ENCODE results near the gene PDCL3. TPM values are rescaled to one million over a fixed set of nuclear protein-coding genes. Genes with fewer than 3 reads are reported as not detected.

PDCL3 gene
- total and polyA plus RNA-seq, 7 experiments from 2014 or later = 16.6 to 63.4 (median 21.3) TPM

DNA sequence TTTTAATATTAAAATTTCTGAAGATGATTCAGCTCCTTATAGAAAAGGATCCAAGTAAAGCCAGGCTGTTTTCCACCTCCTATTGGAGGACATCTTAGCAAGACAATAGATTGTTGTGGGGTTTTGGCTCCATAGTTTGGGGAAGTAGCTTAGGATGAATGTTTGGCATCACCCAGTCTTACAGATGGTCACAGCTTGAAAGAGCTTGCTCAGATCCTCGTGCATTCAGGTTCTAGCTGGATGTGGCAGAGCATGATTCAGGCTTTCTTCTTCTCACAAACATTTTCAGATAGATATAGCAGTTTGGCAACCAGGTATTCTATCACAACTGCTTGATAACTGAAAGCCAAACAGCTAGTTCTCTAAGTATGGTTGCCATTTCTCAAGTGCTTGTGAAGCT, 23.6 kb upstream of the PDCL3 start:
- Mint-ChIP-seq H3K9me3 (no peaks in the 10 kb centered on the region), H3K27ac (no peak overlapping the region), H3K27me3 (peaks cover 0 to 2% (median 0%) of the 10 kb centered on the region in 5 donors), H3K4me3 (no peak overlapping the region), H3K36me3 (no peaks in the 10 kb centered on the region), H3K4me1 (peaks cover 0 to 8% (median 0%) of the 10 kb centered on the region in 7 donors)
- Histone ChIP-seq H3K36me3 (ENCODE audit: control insufficient read depth in 2 of 3, insufficient read depth in 3 of 3, low read length in 3 of 3) (no peaks in the 10 kb centered on the region), H3K27ac (ENCODE audit: low read depth, low read length) (no peak overlapping the region), H3K27me3 (ENCODE audit: control insufficient read depth in 2 of 2, insufficient read depth in 2 of 2, low read length in 2 of 2) (no peaks in the 10 kb centered on the region), H3K4me3 (ENCODE audit: low read length) (no peak overlapping the region), H3K4me1 (ENCODE audit: control insufficient read depth in 2 of 2, insufficient read depth in 2 of 2, low read length in 2 of 2) (no peaks in the 10 kb centered on the region), H3K9me3 (ENCODE audit: control insufficient read depth in 2 of 3, low read length in 3 of 3) (no peaks in the 10 kb centered on the region)
- ChIA-PET POLR2A (no interaction called here), CTCF (interaction anchor here (0.6 kb wide), 1 partner anchor 15 kb away, joined by 3 read pairs; no protein-coding TSS in a partner anchor)
- ATAC-seq (no peak), DNase-seq (no peak)
- intact Hi-C loops (cut with micrococcal nuclease) = no loop called here

DNA sequence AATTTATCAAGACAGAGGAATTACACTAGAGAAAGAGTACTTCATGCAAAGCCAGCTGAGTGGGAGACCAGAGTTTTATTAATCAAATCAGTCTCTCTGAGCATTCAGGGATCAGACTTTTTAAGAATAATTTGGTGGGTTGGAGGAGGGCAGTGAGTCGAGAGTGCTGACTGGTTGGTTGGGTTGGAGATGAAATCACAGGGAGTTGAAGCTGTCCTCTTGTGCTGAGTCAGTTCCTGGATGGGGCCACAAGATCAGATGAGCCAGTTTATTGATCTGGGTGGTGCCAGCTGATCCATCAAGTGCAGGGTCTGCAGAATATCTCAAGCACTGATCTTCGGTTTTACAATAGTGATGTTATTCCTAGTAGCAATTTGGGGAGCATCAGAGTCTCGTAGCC, 21.4 kb upstream of the PDCL3 start:
- H3K4me3 ChIP-seq (ENCODE audit: low read length) = no peak overlapping the region
- no peak overlapping the region for H3K27ac ChIP-seq (ENCODE audit: low read depth, low read length)
- no peaks in the 10 kb centered on the region for H3K9me3 ChIP-seq (ENCODE audit: control insufficient read depth in 2 of 3, low read length in 3 of 3)
- Mint-ChIP-seq H3K27me3 (peaks cover 0 to 12% (median 0%) of the 10 kb centered on the region in 5 donors), H3K27ac (no peak overlapping the region), H3K4me1 (peaks cover 0 to 8% (median 0%) of the 10 kb centered on the region in 7 donors), H3K36me3 (no peaks in the 10 kb centered on the region), H3K9me3 (no peaks in the 10 kb centered on the region), H3K4me3 (no peak overlapping the region)
- H3K4me1 ChIP-seq (ENCODE audit: control insufficient read depth in 2 of 2, insufficient read depth in 2 of 2, low read length in 2 of 2) = no peaks in the 10 kb centered on the region
- DNase-seq = no peak
- no peak for ATAC-seq
- H3K36me3 ChIP-seq (ENCODE audit: control insufficient read depth in 2 of 3, insufficient read depth in 3 of 3, low read length in 3 of 3) = no peaks in the 10 kb centered on the region
- no peaks in the 10 kb centered on the region for H3K27me3 ChIP-seq (ENCODE audit: control insufficient read depth in 2 of 2, insufficient read depth in 2 of 2, low read length in 2 of 2)
- intact Hi-C loops (cut with micrococcal nuclease) = no loop called here
- ChIA-PET POLR2A (no interaction called here), CTCF (no interaction called here)

DNA sequence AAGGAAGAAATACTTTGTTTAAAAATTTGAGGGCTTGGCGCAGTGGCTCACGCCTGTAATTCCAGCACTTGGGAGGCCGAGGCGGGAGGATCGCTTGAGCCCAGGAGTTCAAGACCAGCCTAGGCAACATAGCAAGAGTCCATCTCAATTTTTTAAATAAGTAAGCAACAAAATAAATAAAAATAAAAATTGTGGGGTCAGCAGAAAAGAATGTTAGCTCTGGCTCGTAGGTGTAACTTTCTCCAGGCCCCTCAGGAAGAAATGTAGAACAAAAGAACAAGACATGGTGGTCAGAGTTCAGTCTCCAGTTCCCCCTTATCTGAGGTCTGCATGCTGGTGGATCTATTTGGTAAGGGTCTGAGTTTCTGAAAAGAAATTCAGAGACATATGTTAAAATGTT, 20.4 kb upstream of the PDCL3 start:
- CTCF ChIA-PET = no interaction called here
- POLR2A ChIA-PET = no interaction called here

DNA sequence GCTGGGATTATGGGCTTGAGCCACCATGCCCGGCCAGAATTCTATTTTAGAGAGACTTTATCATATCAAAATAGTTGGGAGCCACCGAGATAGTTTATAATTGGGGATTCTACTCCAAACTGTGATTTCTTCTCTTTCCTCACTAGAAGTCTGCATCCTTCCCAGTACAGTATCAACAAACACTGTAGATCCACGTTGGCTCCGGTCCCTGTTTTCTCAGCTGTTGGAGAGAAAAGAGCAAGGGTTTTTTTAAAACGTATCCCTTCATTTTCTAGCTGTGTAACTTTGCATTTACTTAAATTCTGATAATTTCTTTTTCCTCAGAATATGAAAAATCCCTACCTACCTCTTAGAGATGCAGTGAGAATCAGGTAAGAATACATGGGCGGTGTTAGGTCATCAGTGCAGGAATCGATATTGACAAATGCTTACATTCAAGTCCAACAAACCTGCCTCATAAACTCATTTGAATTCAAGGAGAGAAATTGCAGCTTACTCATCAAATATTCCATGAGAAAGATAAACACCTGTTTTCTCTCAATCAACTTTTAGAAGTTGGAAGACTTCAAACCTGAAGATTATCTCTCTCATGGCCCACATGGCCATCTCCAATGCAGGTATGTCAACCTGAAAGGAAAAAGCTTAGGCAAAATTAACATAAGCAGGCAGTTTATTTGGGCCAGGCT, 17.7 kb upstream of the PDCL3 start:
- no peak for ATAC-seq
- intact Hi-C loops (cut with micrococcal nuclease) = no loop called here
- no peaks in the 10 kb centered on the region for H3K4me1 ChIP-seq (ENCODE audit: control insufficient read depth in 2 of 2, insufficient read depth in 2 of 2, low read length in 2 of 2)
- no peaks in the 10 kb centered on the region for H3K36me3 ChIP-seq (ENCODE audit: control insufficient read depth in 2 of 3, insufficient read depth in 3 of 3, low read length in 3 of 3)
- peaks cover 0 to 8% (median 0%) of the 10 kb centered on the region in 7 donors for H3K4me1 Mint-ChIP-seq
- no peak for DNase-seq
- no peaks in the 10 kb centered on the region for H3K36me3 Mint-ChIP-seq
- no peaks in the 10 kb centered on the region for H3K27me3 ChIP-seq (ENCODE audit: control insufficient read depth in 2 of 2, insufficient read depth in 2 of 2, low read length in 2 of 2)
- H3K4me3 Mint-ChIP-seq = no peak overlapping the region
- CTCF ChIA-PET = no interaction called here
- H3K4me3 ChIP-seq (ENCODE audit: low read length) = no peak overlapping the region
- no peak overlapping the region for H3K27ac ChIP-seq (ENCODE audit: low read depth, low read length)
- no peaks in the 10 kb centered on the region for H3K9me3 ChIP-seq (ENCODE audit: control insufficient read depth in 2 of 3, low read length in 3 of 3)
- peaks cover 0 to 1% (median 0%) of the 10 kb centered on the region in 11 donors for H3K9me3 Mint-ChIP-seq
- peaks cover 0 to 15% (median 6%) of the 10 kb centered on the region in 5 donors for H3K27me3 Mint-ChIP-seq
- POLR2A ChIA-PET = no interaction called here
- H3K27ac Mint-ChIP-seq = no peak overlapping the region

More for the DNA sequence above, 20.4 kb upstream of the PDCL3 start:
- no peak overlapping the region for H3K4me3 Mint-ChIP-seq
- no peaks in the 10 kb centered on the region for H3K9me3 ChIP-seq (ENCODE audit: control insufficient read depth in 2 of 3, low read length in 3 of 3)
- H3K27me3 Mint-ChIP-seq = peaks cover 0 to 17% (median 0%) of the 10 kb centered on the region in 5 donors
- no peaks in the 10 kb centered on the region for H3K4me1 ChIP-seq (ENCODE audit: control insufficient read depth in 2 of 2, insufficient read depth in 2 of 2, low read length in 2 of 2)
- no peaks in the 10 kb centered on the region for H3K27me3 ChIP-seq (ENCODE audit: control insufficient read depth in 2 of 2, insufficient read depth in 2 of 2, low read length in 2 of 2)
- no peaks in the 10 kb centered on the region for H3K36me3 ChIP-seq (ENCODE audit: control insufficient read depth in 2 of 3, insufficient read depth in 3 of 3, low read length in 3 of 3)
- no peak overlapping the region for H3K27ac ChIP-seq (ENCODE audit: low read depth, low read length)
- H3K4me1 Mint-ChIP-seq = peaks cover 0 to 8% (median 0%) of the 10 kb centered on the region in 7 donors
- no peak for DNase-seq
- peaks cover 0 to 1% (median 0%) of the 10 kb centered on the region in 11 donors for H3K9me3 Mint-ChIP-seq
- H3K27ac Mint-ChIP-seq = no peak overlapping the region
- ATAC-seq = no peak
- no peaks in the 10 kb centered on the region for H3K36me3 Mint-ChIP-seq
- intact Hi-C loops (cut with micrococcal nuclease) = no loop called here
- no peak overlapping the region for H3K4me3 ChIP-seq (ENCODE audit: low read length)

DNA sequence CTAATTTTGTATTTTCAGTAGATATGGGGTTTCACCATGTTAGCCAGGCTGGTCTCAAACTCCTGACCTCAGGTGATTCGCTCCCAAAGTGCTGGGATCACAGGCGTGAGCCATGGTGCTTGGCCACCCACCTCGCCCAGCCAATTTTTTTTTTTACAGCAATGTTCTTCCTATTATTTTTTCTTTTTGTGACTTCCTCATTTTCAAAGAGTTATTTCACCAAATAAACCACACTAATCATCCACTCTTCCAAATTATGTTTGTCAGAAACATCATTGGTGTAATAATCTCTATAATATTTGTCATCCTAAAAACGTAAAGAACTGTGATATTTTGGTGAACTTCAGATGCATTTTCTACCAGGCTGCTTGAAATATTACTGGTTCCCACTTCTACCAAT, 16.3 kb upstream of the PDCL3 start:
- Histone ChIP-seq H3K27me3 (ENCODE audit: control insufficient read depth in 2 of 2, insufficient read depth in 2 of 2, low read length in 2 of 2) (no peaks in the 10 kb centered on the region), H3K36me3 (ENCODE audit: control insufficient read depth in 2 of 3, insufficient read depth in 3 of 3, low read length in 3 of 3) (no peaks in the 10 kb centered on the region), H3K27ac (ENCODE audit: low read depth, low read length) (no peak overlapping the region), H3K4me3 (ENCODE audit: low read length) (no peak overlapping the region), H3K9me3 (ENCODE audit: control insufficient read depth in 2 of 3, low read length in 3 of 3) (no peaks in the 10 kb centered on the region), H3K4me1 (ENCODE audit: control insufficient read depth in 2 of 2, insufficient read depth in 2 of 2, low read length in 2 of 2) (no peaks in the 10 kb centered on the region)
- no peak overlapping the region for H3K27ac Mint-ChIP-seq
- ChIA-PET CTCF (no interaction called here), POLR2A (no interaction called here)
- peaks cover 0 to 6% (median 0%) of the 10 kb centered on the region in 7 donors for H3K4me1 Mint-ChIP-seq
- H3K9me3 Mint-ChIP-seq = peaks cover 0 to 1% (median 0%) of the 10 kb centered on the region in 11 donors
- intact Hi-C loops (cut with micrococcal nuclease) = no loop called here
- DNase-seq = no peak
- peaks cover 0 to 17% (median 6%) of the 10 kb centered on the region in 5 donors for H3K27me3 Mint-ChIP-seq
- no peak overlapping the region for H3K4me3 Mint-ChIP-seq
- H3K36me3 Mint-ChIP-seq = peaks cover 0 to 2% (median 0%) of the 10 kb centered on the region in 5 donors
- no peak for ATAC-seq

DNA sequence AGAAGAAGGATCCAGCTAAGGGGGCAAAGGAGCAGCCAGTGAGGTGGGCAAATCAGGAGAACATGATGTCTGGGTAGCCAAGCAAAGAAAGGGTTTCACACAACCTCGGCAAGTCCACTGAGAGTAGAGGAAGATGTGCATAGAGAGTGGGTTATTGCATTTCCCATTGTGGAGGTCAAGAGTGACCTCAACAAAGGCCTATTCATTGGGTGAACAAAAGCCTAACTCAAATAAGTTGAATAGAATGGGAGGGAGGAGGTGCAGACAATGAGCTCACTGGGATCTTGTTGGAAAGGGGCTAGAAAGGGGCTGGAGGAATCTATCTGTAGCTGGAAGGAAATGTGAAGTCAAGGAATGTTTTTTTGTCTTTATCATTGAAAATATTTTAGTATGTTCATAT, 14.0 kb upstream of the PDCL3 start:
- no peak overlapping the region for H3K27ac ChIP-seq (ENCODE audit: low read depth, low read length)
- no peak overlapping the region for H3K4me3 Mint-ChIP-seq
- peaks cover 0 to 5% (median 1%) of the 10 kb centered on the region in 7 donors for H3K4me1 Mint-ChIP-seq
- H3K4me3 ChIP-seq (ENCODE audit: low read length) = no peak overlapping the region
- no peaks in the 10 kb centered on the region for H3K4me1 ChIP-seq (ENCODE audit: control insufficient read depth in 2 of 2, insufficient read depth in 2 of 2, low read length in 2 of 2)
- POLR2A ChIA-PET = interaction anchor here (0.9 kb wide), 1 partner anchor 686 kb away, joined by 3 read pairs; no protein-coding TSS in a partner anchor
- no peak for ATAC-seq
- no peak overlapping the region for H3K27ac Mint-ChIP-seq
- no peaks in the 10 kb centered on the region for H3K36me3 ChIP-seq (ENCODE audit: control insufficient read depth in 2 of 3, insufficient read depth in 3 of 3, low read length in 3 of 3)
- CTCF ChIA-PET = interaction anchor here (0.7 to 1.0 kb wide), 2 partner anchors 10 to 244 kb away, joined by 3 to 5 read pairs; no protein-coding TSS in a partner anchor
- H3K36me3 Mint-ChIP-seq = peaks cover 0 to 4% (median 0%) of the 10 kb centered on the region in 5 donors
- H3K9me3 Mint-ChIP-seq = peaks cover 0 to 1% (median 0%) of the 10 kb centered on the region in 11 donors
- intact Hi-C loops (cut with micrococcal nuclease) = no loop called here
- no peaks in the 10 kb centered on the region for H3K9me3 ChIP-seq (ENCODE audit: control insufficient read depth in 2 of 3, low read length in 3 of 3)
- H3K27me3 ChIP-seq (ENCODE audit: control insufficient read depth in 2 of 2, insufficient read depth in 2 of 2, low read length in 2 of 2) = no peaks in the 10 kb centered on the region
- H3K27me3 Mint-ChIP-seq = peaks cover 0 to 17% (median 6%) of the 10 kb centered on the region in 5 donors
- no peak for DNase-seq

DNA sequence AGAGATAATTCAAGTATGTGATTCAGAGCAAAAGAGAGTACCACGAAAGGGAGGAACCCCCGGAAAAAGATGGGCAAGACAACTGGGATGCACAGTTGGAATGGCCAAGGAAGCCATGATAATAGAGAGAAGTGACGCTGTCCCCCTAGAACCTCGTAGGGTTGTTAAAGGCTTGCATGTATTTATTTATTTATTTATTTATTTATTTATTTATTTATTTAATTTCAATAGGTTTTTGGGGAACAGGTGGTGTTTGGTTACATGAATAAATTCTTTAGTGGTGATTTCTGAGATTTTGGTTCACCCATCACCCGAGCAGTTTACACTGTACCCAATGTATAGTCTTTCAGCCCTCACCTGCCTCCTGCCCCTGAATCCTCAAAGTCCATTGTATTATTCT, 11.5 kb upstream of the PDCL3 start:
- POLR2A ChIA-PET = interaction anchor here (0.9 to 1.5 kb wide), 2 partner anchors 10 to 12 kb away, joined by 4 read pairs; partner anchors contain the start of gene PDCL3
- Mint-ChIP-seq H3K36me3 (peaks cover 0 to 9% (median 0%) of the 10 kb centered on the region in 5 donors), H3K9me3 (peaks cover 0 to 4% (median 0%) of the 10 kb centered on the region in 11 donors), H3K4me1 (peaks cover 15 to 21% (median 19%) of the 10 kb centered on the region in 7 donors), H3K4me3 (no peak overlapping the region), H3K27ac (peak overlapping the region in 2 of 9 donors; percentile 12 to 31), H3K27me3 (peaks cover 0 to 8% (median 6%) of the 10 kb centered on the region in 5 donors)
- Histone ChIP-seq H3K27me3 (ENCODE audit: control insufficient read depth in 2 of 2, insufficient read depth in 2 of 2, low read length in 2 of 2) (no peaks in the 10 kb centered on the region), H3K36me3 (ENCODE audit: control insufficient read depth in 2 of 3, insufficient read depth in 3 of 3, low read length in 3 of 3) (no peaks in the 10 kb centered on the region), H3K27ac (ENCODE audit: low read depth, low read length) (no peak overlapping the region), H3K9me3 (ENCODE audit: control insufficient read depth in 2 of 3, low read length in 3 of 3) (no peaks in the 10 kb centered on the region), H3K4me1 (ENCODE audit: control insufficient read depth in 2 of 2, insufficient read depth in 2 of 2, low read length in 2 of 2) (peaks cover 10 to 16% of the 10 kb centered on the region in 2 donors), H3K4me3 (ENCODE audit: low read length) (no peak overlapping the region)
- no peak for DNase-seq
- intact Hi-C loops (cut with micrococcal nuclease) = no loop called here
- no peak for ATAC-seq
- CTCF ChIA-PET = no interaction called here

All from naive thymus-derived CD4-positive, alpha-beta T cell (primary cell).